ENCODE data around the gene IL23A. TPM values are rescaled to one million over a fixed set of nuclear protein-coding genes. Genes with fewer than 3 reads are reported as not detected.

The IL23A gene, protein sequence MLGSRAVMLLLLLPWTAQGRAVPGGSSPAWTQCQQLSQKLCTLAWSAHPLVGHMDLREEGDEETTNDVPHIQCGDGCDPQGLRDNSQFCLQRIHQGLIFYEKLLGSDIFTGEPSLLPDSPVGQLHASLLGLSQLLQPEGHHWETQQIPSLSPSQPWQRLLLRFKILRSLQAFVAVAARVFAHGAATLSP
- polyA plus RNA-seq (2012; rRNA removed): 0.29 and 0.46 TPM in 2 replicates
- 0.21 and 0.33 TPM in 2 replicates for polyA plus RNA-seq (2012; cell fraction: cytosol; rRNA removed)
- polyA plus RNA-seq (2012; cell fraction: nucleus; rRNA removed): 0.55 and 0.61 TPM in 2 replicates

DNA sequence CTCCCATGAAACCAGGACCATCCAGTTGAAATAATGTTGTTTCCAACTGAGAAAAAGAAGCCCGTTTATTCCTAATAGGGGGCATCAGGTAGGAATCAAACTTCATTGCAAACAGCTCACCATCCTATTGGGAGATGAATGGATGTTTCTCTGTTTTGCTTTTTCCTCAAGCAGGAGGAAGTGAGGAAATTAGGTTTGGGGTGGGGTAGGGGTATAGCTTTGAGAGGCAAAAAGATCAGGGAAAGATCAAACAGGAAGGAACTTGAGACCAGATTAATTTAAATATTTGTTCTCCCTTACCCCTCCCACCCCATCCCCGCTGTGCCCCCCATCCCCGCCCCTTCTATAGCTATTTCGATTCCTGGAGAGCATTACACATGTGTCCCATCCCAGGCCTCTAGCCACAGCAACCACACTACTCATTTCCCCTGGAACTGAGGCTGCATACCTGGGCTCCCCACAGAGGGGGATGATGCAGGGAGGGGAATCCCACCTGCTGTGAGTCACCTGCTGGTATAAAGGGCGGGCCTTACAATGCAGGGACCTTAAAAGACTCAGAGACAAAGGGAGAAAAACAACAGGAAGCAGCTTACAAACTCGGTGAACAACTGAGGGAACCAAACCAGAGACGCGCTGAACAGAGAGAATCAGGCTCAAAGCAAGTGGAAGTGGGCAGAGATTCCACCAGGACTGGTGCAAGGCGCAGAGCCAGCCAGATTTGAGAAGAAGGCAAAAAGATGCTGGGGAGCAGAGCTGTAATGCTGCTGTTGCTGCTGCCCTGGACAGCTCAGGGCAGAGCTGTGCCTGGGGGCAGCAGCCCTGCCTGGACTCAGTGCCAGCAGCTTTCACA lies at the start of gene IL23A:
IL23A (plus strand) TSS at position 577 of the 850 bp plus-strand sequence; CDS start at position 738, 161 bp downstream.
- Histone ChIP-seq H3K36me3 (replicated peaks in 1 of 2; ENCODE audit: control insufficient read depth in 1 of 2, insufficient read depth in 2 of 2, low read length in 1 of 2) (peaks cover 14 to 16% of the 10 kb centered on the region in 2 experiments), H3K79me2 (ENCODE audit: insufficient read depth) (no peaks in the 10 kb centered on the region), H3K9ac (no peak within 1 kb of the TSS), H3K4me3 (ENCODE audit: low read depth in 2 of 2, low read length in 1 of 2) (no peak within 1 kb of the TSS), H3K9me2 (no peaks in the 10 kb centered on the region), H2AFZ (ENCODE audit: low read depth) (no peak within 1 kb of the TSS), H3F3A (replicated peaks; ENCODE audit: insufficient read depth) (peaks cover 15% of the 10 kb centered on the region), H3K4me1 (ENCODE audit: control insufficient read depth in 1 of 2, insufficient read depth in 2 of 2, low read depth in 1 of 2, low read length in 1 of 2) (no peaks in the 10 kb centered on the region; a peak in 1 of 4 replicates), H4K20me1 (ENCODE audit: insufficient read depth) (no peaks in the 10 kb centered on the region), H3K4me2 (no peak within 1 kb of the TSS), H3K27me3 (ENCODE audit: insufficient read depth) (no peaks in the 10 kb centered on the region), H3K9me3 (no peaks in the 10 kb centered on the region), H3K27ac (ENCODE audit: low read depth in 2 of 2, low read length in 1 of 2) (no peak within 1 kb of the TSS)
- CTCF ChIA-PET: no interaction called here
- WGBS (ENCODE audit: low lambda C conversion rate): 73% methylated on average over 9 of the region's 9 CpGs
- POLR2A ChIA-PET: interaction anchor here (0.6 kb wide), 2 partner anchors 21 to 529 kb away, joined by 3 read pairs; partner anchors contain the start of gene STAT2
- no peak for DNase-seq
- TF ChIP-seq RFX5 (IDR thresholded peaks at IDR 0.05; ENCODE audit: low read length) (no peak), RXRA (IDR thresholded peaks at IDR 0.05; ENCODE audit: borderline replicate concordance, low read depth) (no peak), PBX3 (IDR thresholded peaks at IDR 0.05) (no peak), FOXJ3 (CRISPR knock-in tag; IDR thresholded peaks at IDR 0.05) (no peak), EZH2phosphoT487 (IDR thresholded peaks at IDR 0.05; ENCODE audit: borderline replicate concordance, low read depth) (no peak), NRF1 (IDR thresholded peaks at IDR 0.05; ENCODE audit: low read depth, low read length) (no peak), MEF2A (IDR thresholded peaks at IDR 0.05; ENCODE audit: borderline replicate concordance, low read depth) (no peak)

- H3F3A ChIP-seq (replicated peaks; ENCODE audit: insufficient read depth): peaks cover 3% of the 10 kb centered on the region
- H3K4me3 ChIP-seq (ENCODE audit: low read depth in 2 of 2, low read length in 1 of 2): no peak overlapping the region
- H2AFZ ChIP-seq (ENCODE audit: low read depth): no peak overlapping the region
- H3K9me2 ChIP-seq: no peaks in the 10 kb centered on the region
- peaks cover 9 to 20% of the 10 kb centered on the region in 2 experiments; a peak in 2 of 4 replicates for H3K4me1 ChIP-seq (ENCODE audit: control insufficient read depth in 1 of 2, insufficient read depth in 2 of 2, low read depth in 1 of 2, low read length in 1 of 2)
- ChIA-PET POLR2A (no interaction called here), CTCF (interaction anchor here (1.3 kb wide), 3 partner anchors 10 to 105 kb away, joined by 3 to 5 read pairs (median 4); partner anchors contain the start of genes ANKRD52 and SMARCC2)
- no peak overlapping the region for H3K4me2 ChIP-seq
- TF ChIP-seq SMC3 (IDR thresholded peaks at IDR 0.05; ENCODE audit: low read depth, low read length) (no peak), GABPA (IDR thresholded peaks at IDR 0.05; ENCODE audit: low read depth) (no peak), FOXJ3 (CRISPR knock-in tag; IDR thresholded peaks at IDR 0.05) (no peak), IRF3 (IDR thresholded peaks at IDR 0.05; ENCODE audit: low read depth, low read length) (no peak), EZH2phosphoT487 (IDR thresholded peaks at IDR 0.05; ENCODE audit: borderline replicate concordance, low read depth) (no peak)
- H3K79me2 ChIP-seq (ENCODE audit: insufficient read depth): peaks cover 100% of the 10 kb centered on the region
- H3K9ac ChIP-seq: no peak overlapping the region
- H3K27ac ChIP-seq (ENCODE audit: low read depth in 2 of 2, low read length in 1 of 2): no peak overlapping the region
- DNase-seq: no peak
- 89% methylated on average over 5 of the region's 5 CpGs for WGBS (ENCODE audit: low lambda C conversion rate)
- H3K9me3 ChIP-seq: no peaks in the 10 kb centered on the region
- no peaks in the 10 kb centered on the region for H3K27me3 ChIP-seq (ENCODE audit: insufficient read depth)
- peaks cover 14 to 44% of the 10 kb centered on the region in 2 experiments for H3K36me3 ChIP-seq (replicated peaks in 1 of 2; ENCODE audit: control insufficient read depth in 1 of 2, insufficient read depth in 2 of 2, low read length in 1 of 2)
- peaks cover 53% of the 10 kb centered on the region for H4K20me1 ChIP-seq (ENCODE audit: insufficient read depth)
Observed at GRCh38 chr12:56293795-56294194, 44.9 kb upstream of the IL23A start.

Data from SK-N-SH (cell line).